Stimulated activated CD4-positive, alpha-beta T cell treated with anti-CD3 and anti-CD28 coated beads, Interleukin-2, amount 100 ng/mL, for 24 hours (primary cell): ENCODE data around the gene ZNF853.

Source experiments
- DNase-seq, 2 donors: peaks; one replicate each; pipeline ENCODE4 v3.0.0-alpha.2; 2020

ZNF853 gene

DNA sequence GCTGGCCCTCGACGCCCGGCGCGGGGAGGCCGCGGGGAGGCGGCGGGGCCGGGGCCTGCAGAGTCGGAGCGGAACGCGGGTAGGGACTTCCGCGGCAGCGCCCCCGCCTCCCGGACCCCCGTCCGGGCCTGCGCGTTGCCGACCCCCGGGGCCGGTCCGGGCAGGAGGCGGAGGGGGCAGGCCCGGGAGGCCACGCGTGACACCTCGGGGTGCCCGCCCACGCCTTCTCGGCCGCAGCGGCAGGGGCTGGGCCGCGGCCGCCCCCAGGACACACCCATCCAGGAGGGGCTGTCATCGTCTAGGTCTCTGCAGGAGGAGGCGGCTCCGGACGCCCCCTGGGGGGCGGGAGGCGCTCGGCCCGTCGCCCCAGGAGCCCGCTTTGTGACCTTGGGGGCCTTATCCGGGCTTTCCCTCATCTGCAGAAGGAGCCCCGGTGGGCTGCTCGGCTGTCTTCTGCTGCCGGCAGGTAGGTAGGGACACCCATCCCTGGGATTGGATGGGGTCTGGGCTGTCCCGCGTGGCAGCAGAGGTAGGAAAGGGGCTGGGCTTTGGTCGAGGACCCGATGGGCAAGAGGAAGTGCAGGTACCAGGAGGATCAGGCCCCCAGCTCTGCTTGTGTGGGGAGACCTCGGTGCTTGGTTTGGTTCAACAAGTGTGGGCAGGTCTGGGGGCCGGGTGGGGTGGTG is 22.3 kb downstream of the ZNF853 start:
- DNase-seq: peak; percentile 61 to 67

DNA sequence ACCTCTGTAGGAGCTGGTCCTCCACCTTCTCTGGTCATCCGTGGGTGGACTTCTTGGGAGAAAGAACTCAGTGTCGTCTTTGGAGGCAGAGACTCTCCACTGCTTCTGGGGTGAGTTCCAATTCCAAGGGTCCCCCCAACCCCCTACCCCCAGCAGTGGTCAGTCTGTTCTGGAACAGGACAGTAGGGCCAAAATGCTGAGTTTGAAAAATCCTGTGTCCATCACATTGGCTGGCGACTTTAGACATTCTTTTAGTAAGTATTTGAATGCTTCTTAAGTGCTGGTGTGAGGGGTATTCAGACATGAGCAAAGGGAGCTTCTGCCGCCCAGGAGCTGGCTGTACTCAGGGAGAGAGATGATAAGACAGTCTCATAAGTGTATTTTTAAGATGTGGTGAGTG is 23.6 kb downstream of the ZNF853 start:
- no peak for DNase-seq

DNA sequence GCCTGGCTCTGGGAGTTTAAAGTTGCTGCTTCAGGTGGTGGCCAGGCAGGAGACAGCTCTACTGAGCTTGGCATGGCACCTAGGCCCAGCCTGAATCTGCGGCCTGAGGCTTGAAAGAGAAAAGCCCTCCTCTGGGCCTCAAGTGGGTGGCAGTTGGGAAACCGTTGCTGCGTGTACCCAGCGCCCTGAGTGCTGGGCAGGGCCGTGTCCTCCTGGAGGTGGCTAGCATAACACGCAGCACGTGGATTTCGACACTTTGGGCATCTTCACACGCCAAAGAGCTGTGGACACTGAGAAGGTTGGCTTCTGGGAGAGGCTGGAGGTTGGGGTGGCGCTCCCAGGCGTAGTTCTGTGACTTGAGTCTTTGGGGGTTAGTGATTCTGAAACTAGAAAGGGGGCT is 24.2 kb downstream of the ZNF853 start:
- DNase-seq: no peak

DNA sequence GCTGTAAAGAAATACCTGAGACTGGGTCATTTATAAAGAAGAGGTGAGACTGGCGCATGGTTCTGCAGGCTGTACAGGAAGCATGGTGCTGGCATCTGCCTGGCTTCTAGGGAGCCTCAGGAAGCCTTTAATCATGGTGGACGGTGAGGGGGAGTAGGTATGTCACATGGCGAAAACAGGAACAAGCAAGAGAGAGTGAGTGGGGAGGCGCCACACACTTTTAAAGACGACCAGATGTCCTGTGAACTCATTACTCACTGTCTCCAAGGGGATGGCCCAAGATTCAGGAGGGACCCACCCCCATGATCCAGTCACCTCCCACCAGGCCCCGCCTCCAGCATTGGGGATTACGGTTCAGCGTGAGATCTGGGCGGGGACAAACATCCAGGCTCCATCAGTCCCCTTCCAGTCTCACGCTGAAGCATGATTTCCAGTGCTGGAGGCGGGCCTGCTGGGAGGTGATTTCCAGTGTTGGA is 24.9 kb downstream of the ZNF853 start:
- DNase-seq: peak; percentile 43 to 50

DNA sequence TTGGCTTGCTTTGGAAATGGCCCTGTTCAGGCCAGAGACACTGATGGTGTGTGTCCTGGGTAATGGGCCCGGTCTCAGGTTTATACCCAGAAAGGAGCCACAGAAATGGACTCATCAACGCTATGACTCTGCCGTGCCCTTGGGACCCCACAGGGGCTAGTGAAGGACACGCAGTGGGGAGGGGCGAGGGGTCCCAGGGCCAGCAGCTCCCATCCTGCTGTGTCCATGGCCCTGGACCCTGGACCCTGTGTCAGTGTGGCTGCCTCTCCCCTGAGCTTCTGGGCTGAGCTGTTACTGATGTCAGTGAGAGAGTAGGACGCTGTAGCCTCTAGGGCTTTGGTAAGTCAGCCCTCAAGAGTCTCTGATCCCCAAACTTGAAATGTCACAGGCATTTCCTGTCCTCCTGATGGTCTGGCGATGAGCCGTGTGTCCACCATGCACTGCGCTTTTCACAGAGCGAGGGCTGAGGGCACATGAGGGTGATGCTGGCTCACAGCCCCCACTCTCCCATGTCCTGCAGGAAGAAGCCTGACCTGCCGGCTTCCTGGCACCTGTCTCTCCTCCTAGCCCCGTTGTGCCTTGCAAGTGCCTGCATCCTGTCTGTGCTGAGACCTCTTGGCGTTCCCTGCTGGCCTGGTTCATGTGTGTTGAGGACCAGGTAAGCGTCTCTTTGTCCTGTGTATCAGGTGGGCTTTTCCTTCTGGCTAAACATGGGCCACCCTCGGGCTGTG is 26.1 kb downstream of the ZNF853 start:
- DNase-seq: no peak

DNA sequence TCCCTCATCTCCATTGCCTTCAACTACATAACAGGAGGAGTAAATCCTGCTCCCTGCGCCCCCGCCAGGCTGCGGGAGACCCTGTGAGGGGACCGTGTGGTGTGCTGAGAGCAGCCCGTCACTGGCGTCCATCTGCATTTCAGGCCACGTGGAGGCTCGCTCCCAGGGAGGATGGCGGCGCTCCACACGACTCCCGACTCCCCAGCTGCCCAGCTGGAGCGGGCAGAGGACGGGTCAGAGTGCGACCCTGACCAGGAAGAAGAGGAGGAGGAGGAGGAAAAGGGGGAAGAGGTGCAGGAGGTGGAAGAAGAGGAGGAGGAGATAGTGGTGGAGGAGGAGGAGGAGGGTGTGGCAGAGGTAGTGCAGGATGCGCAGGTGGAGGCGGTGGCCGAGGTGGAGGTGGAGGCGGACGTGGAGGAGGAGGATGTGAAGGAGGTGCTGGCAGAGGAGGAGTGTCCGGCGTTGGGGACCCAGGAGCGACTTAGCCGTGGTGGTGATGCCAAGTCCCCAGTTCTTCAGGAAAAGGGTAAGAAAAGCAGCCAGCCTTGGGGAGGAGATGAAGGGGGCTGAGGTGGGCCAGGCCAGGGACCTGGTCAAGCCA is 26.9 kb downstream of the ZNF853 start:
- DNase-seq: no peak

DNA sequence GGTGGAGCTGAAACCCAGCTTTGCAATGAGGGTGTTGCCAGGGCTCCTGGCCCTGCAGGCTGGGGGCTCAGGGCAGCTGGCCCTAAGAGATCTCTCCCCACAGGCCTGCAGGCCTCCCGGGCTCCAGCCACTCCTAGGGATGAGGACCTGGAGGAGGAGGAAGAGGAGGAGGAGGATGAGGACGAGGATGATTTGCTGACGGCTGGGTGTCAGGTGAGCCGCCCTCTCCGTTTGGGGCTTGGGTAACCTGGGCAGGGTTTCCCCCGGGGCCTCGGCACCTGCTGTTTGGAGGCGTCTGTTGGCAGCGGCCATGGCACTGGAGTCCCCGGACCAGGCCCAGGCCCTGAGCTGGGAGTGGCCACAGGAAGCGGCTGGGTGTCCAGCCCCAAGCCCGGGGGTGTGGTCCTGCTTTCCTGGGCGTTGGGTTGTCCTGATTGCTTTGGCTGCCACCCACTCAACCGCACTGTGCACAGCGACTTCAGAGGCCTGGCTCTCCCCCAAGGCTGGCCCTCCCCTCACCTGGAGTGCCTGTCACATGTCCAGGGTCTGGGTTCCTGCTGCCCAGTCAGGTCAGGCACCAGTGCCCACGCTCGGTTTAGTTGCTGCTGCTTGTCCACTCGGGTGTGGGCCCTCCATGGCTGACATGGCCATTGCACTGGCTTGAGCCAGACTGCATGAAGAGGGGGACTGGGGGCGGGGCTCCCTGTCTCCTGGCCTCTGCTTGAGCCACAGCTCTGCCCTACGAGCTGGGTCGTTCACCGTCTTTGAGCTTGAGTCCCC is 27.6 kb downstream of the ZNF853 start:
- no peak for DNase-seq

DNA sequence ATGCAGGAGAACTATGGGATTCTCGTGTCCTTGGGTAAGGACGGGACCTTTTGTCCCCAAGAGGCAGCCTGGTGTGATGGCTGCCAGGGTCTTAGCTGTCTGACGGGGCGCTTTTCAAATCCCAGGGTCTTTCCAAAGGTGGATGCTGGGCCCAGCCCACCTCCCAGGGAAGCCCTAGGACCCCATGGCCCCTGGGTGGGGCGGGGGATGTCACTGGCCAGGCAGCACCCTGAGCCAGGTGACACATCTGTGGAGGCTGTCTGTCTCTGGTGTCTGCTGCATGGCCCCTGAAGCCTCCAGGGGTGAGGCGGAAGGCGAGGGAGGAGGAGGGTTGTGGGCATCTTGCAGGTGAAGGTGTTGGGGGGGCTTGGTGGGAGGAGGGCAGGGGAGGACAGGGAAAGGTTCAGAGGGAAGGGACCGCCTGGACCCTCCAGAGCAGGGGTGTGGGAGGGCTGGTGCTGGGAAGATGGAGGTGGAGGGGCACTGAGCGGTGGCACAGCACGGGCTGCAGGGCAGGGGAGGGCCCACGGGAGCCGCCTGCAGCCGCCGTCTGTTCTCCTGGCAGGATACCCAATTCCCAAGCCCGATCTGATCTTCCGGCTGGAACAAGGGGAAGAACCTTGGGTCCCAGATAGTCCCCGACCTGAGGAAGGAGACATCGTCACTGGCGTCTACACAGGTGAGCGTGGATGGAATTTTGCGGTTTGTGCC is 28.7 kb downstream of the ZNF853 start:
- no peak for DNase-seq

DNA sequence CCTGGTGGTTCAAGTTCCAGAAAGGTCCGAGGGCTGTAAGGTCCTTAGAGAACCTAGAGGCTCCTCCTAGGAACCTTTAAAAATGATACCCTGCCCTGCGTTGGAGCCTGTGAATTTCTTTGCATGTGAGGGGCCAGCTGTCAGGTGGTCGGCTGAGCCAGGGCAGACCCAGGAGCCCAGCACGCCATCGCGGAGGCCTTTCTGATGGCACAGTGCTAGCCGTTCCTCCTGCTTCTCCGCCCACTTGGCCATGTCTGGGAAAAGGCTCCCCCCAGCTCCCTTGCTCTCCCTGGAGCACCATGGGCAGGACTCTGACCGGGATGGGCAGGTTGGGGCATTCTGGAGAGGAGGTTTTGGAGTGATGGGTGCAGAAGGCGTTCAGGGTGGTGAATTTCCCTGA is 29.3 kb downstream of the ZNF853 start:
- DNase-seq: no peak

DNA sequence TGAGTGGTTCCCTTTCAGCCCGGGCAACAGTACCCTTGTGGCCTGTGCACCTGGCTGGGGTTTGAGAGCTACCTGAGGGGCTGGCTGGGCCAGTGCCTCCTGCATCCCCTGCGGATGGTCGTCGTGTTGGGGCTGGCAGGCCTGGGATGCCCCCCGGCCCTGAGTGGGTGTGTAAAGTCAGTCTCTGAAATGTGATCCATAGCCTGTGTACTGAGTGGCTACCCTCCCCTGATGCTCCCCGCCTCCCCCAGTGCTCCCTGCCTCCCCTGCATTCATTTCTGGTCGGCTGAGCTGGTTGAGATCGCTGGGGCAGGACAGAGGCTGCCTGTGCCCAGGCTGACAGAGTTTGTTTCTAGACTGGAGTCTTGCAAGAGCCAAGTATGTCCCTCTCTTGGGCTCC is 31.1 kb downstream of the ZNF853 start:
- no peak for DNase-seq

DNA sequence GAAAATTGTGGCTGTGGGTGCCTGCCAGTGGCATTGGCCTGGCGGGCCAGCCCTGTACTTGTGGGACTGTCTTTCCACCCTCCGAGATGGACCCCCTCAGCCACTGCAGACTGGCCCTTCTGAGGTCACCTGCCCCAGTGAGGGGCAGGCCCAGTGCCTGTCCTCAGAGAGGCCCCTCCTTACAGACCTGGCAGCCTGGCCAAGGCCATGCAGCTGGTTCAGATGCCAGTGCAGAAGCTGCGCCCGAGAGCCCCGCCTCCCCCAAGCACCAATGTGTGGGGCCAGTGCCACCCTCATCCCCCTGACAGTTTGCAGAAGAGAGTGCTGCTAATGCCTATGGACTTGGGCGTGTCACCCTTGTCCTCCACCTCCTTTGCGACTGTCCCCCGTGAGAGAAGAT is 31.7 kb downstream of the ZNF853 start:
- no peak for DNase-seq

DNA sequence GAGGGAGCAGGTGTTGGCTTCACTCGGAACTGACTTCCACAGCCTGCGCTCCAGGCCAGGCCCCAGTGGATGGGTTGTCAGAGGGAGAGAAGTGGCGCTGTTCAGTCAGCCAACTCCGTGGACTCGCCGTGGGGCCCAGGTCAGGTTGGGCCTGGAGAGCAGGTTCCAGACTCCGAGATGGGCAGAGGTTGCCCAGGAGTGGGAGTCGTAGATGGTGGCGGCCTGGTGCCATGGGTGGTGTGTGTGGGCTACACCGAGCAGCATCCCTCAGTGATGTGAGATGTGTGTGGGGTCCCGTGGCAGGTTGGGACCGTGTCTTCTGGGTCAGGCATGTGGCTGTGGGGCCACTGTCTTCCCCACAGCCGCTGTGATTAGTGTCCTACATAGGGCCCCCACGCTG is 32.1 kb downstream of the ZNF853 start:
- DNase-seq: no peak

DNA sequence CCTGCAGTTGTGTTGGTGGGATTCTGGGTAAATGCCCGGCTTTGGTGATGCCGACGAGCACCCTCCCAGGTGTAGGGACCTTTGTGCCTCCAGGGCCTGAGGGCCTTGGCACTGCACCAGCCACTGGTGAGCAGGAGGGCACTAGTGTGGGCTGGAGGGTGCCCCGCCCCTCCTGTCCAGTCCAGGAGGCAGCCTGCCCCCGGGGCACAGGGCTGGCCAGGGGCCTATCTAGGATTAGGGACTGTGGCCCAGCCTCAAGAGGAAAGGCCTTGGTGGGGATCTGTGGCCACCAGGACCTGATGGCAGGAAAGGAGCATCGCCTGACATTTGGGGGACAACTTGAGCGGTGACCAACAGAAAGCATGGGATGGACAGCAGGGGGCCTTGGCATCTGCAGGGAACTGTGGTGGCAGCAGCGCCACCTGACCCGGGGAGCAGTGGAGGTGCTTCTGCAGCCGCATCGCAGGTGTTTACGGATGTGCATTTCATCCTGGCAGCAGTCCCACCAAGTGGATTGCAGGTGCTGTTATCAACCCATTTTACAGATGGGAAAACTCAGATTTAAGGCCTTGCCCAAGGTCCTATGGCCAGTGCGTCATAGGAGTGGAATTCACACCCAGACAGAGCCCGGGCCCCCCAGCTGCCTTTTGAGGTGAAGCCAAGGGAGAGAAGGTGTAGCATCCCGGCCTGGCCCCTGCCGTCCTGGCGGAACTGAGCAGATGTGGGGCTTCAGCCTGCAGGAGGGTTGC is 32.8 kb downstream of the ZNF853 start:
- no peak for DNase-seq

DNA sequence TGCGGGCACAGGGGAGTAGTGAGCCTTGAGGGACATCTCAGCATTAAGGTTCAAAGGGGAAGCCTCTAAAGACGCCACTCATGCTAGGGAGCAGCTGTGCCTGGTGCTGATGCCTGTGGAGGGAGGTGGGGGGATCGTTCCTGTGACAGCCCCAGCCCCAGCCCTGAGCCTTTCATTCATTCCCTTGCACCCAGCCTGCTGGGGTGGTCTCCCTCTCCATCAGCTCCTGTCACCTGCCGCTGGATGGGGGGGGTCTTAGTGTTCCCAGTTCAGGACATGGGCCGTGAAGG is 33.4 kb downstream of the ZNF853 start:
- no peak for DNase-seq

DNA sequence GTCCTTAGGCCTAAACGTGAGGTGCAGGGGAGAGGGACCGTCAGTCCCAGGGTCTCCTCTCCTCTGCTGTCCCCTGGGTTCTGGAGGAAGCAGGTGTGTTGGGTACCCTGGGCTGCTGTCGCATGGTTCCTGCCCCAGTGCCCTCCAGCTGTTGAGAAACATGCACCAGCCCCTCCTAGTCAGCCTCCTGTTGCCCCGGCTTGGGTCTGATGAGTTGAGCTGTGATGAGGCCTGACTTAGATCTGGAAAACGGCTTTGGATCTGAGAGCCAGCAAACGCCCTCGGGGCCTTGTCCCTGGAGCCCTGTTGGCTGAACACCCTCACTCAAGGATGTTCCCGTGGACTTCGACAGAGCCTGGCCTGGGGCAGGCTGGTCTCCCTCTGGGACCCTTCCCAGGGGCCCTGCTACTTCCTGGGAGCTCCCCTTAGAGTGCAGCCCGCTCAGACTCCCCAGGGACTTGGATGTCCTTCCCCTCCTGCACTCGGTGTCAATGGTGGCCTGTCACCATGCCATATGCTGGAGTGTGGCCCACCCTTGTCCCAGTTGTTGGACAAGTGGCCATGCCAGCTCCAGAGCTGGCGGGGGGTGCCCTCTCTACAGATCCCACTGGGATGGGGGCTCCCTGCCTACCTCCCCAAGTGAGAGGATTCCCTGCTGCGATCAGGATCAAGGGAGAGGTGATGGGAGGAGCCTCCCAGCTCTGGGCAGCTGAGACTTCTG is 34.0 kb downstream of the ZNF853 start:
- no peak for DNase-seq

DNA sequence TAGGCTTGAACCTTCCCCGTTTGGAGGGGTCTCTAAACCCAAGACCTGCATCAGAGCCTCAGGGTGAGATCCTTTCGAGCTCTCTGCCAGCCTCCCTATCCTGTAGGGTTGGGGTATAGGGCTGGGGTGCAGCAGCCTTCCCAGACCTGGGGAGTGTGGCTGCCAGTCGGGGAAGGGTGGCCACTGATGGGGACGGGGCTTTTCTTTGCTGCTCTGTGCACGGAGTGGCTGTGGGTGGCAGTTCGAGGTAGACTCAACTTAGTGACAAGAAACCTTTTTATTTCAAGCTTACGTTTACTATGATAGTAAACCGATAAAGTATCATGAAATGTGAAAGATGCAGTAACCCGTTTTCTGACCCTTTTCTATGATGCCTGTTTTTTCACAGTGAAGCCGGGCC is 34.7 kb downstream of the ZNF853 start:
- DNase-seq: peak in 1 of 2 donors; percentile 14

DNA sequence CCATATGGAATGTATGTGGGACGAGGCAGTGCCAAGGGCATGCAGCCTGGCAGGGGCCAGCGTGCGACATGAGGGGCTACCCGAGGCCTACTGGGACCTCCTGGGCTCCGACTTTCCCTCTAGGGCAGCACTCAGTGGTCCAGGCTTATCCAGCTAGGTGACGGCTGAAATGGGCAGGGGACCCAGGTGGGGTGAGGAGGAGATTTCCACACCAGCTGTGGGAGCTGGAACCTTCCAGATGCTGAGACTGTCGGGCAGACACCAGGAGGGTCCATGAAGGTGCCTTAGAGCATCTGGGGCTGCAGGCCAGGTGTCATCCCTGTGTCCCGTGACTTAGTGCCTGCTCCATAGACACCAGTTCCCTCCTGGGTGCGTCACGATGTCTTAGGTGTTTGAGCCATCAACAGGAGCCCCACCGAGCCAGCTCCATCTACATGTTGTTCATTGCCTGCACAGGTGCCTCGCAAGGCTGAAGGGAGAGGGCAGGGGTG is 35.2 kb downstream of the ZNF853 start:
- peak in 1 of 2 donors; percentile 16 for DNase-seq

DNA sequence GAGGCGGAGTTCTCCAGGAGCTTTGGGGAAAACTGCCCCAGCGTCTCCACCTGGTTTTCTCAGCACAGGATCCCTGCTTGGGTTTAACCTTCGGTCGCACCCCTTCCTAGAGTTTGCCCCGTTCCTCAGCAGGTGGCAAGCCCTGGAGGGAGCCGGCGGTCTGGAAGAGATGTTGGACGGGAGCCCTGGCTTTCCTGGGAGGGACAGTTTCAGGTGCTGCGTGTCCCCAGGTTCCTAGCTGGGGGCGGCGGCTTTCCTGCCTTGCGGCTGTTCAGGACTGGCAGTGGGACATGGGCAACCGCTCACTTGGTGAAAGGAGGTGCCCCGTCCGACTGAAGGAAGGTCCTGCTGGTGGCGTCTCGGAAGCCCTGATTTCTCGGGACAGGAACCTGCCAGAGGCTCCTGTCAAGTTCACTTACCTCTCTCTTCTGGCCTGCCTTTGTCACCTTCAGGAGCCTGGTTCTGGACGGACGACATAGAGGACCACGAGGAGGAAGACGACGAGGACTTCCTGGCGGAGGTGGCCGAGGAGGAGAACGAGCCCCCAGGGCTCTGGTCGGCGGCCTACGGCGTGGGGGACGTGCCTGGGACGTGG is 36.5 kb downstream of the ZNF853 start:
- DNase-seq: no peak

DNA sequence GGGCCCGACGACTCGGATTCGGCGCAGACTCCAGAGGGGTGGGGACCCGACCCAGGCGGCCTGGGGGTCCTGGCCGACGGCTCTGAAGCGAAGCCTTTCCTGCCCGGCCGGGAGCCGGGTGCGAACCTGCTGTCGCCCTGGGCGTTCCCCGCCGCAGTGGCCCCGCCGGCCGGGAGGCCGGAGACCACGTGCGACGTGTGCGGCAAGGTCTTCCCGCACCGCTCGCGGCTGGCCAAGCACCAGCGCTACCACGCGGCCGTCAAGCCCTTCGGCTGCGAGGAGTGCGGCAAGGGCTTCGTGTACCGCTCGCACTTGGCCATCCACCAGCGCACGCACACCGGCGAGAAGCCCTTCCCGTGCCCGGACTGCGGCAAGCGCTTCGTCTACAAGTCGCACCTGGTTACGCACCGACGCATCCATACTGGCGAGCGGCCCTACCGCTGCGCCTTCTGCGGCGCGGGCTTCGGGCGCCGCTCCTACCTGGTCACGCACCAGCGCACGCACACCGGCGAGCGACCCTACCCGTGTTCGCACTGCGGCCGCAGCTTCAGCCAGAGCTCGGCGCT is 37.1 kb downstream of the ZNF853 start:
- DNase-seq: no peak
